Measurements from ENCODE around the gene DAPK1.

DAPK1 gene

GRCh38 chr9:87579781-87580541 is 82.3 kb downstream of the DAPK1 start:
- Histone ChIP-seq H2AFZ (ENCODE audit: low read depth, low read length) (no peak overlapping the region), H3K27ac (ENCODE audit: low read length) (no peak overlapping the region), H3K79me2 (ENCODE audit: low read length) (no peaks in the 10 kb centered on the region), H3K27me3 (ENCODE audit: low read depth, low read length) (no peaks in the 10 kb centered on the region), H3K9ac (ENCODE audit: low read length) (no peak overlapping the region), H3K36me3 (replicated peaks; ENCODE audit: low read depth, low read length) (no peaks in the 10 kb centered on the region), H3K4me3 (ENCODE audit: low read length) (no peak overlapping the region), H3K4me2 (ENCODE audit: low read length) (no peak overlapping the region), H3K4me1 (ENCODE audit: low read length) (no peaks in the 10 kb centered on the region), H4K20me1 (ENCODE audit: insufficient read depth, low read length) (no peaks in the 10 kb centered on the region), H3K9me3 (ENCODE audit: insufficient read depth, low read length) (no peaks in the 10 kb centered on the region)
- TF ChIP-seq CTCF (IDR thresholded peaks at IDR 0.05; ENCODE audit: low read depth, low read length), result no peak
- TF ChIP-seq EZH2phosphoT487 (IDR thresholded peaks at IDR 0.05; ENCODE audit: low read depth), result no peak

- no peaks in the 10 kb centered on the region for H3K4me1 ChIP-seq (ENCODE audit: low read length)
Observed at GRCh38 chr9:87580941-87581438, 83.3 kb downstream of the DAPK1 start.

GRCh38 chr9:87581513-87581912 is 83.8 kb downstream of the DAPK1 start:
- H3K4me2 ChIP-seq (ENCODE audit: low read length), result no peak overlapping the region
- no peaks in the 10 kb centered on the region for H3K9me3 ChIP-seq (ENCODE audit: insufficient read depth, low read length)
- H2AFZ ChIP-seq (ENCODE audit: low read depth, low read length), result no peak overlapping the region
- TF ChIP-seq CTCF (IDR thresholded peaks at IDR 0.05; ENCODE audit: low read depth, low read length), result no peak
- no peak for TF ChIP-seq EZH2phosphoT487 (IDR thresholded peaks at IDR 0.05; ENCODE audit: low read depth)
- no peaks in the 10 kb centered on the region for H3K79me2 ChIP-seq (ENCODE audit: low read length)
- no peak overlapping the region for H3K4me3 ChIP-seq (ENCODE audit: low read length)
- no peak overlapping the region for H3K9ac ChIP-seq (ENCODE audit: low read length)
- no peak overlapping the region for H3K27ac ChIP-seq (ENCODE audit: low read length)
- no peaks in the 10 kb centered on the region for H3K36me3 ChIP-seq (replicated peaks; ENCODE audit: low read depth, low read length)
- H3K27me3 ChIP-seq (ENCODE audit: low read depth, low read length), result no peaks in the 10 kb centered on the region
- no peaks in the 10 kb centered on the region for H4K20me1 ChIP-seq (ENCODE audit: insufficient read depth, low read length)
- H3K4me1 ChIP-seq (ENCODE audit: low read length), result no peaks in the 10 kb centered on the region

More at GRCh38 chr9:87580941-87581438, 83.3 kb downstream of the DAPK1 start:
- Histone ChIP-seq H3K36me3 (replicated peaks; ENCODE audit: low read depth, low read length) (no peaks in the 10 kb centered on the region), H4K20me1 (ENCODE audit: insufficient read depth, low read length) (no peaks in the 10 kb centered on the region), H3K27me3 (ENCODE audit: low read depth, low read length) (no peaks in the 10 kb centered on the region), H3K9ac (ENCODE audit: low read length) (no peak overlapping the region), H3K4me2 (ENCODE audit: low read length) (no peak overlapping the region), H3K27ac (ENCODE audit: low read length) (no peak overlapping the region), H3K4me3 (ENCODE audit: low read length) (no peak overlapping the region), H2AFZ (ENCODE audit: low read depth, low read length) (no peak overlapping the region), H3K9me3 (ENCODE audit: insufficient read depth, low read length) (no peaks in the 10 kb centered on the region), H3K79me2 (ENCODE audit: low read length) (no peaks in the 10 kb centered on the region)
- TF ChIP-seq CTCF (IDR thresholded peaks at IDR 0.05; ENCODE audit: low read depth, low read length) (no peak), EZH2phosphoT487 (IDR thresholded peaks at IDR 0.05; ENCODE audit: low read depth) (no peak)

GRCh38 chr9:87581949-87582637 is 84.4 kb downstream of the DAPK1 start:
- no peak for TF ChIP-seq EZH2phosphoT487 (IDR thresholded peaks at IDR 0.05; ENCODE audit: low read depth)
- TF ChIP-seq CTCF (IDR thresholded peaks at IDR 0.05; ENCODE audit: low read depth, low read length), result no peak
- no peak overlapping the region for H3K27ac ChIP-seq (ENCODE audit: low read length)
- no peak overlapping the region for H3K4me2 ChIP-seq (ENCODE audit: low read length)
- H4K20me1 ChIP-seq (ENCODE audit: insufficient read depth, low read length), result no peaks in the 10 kb centered on the region
- H3K9ac ChIP-seq (ENCODE audit: low read length), result no peak overlapping the region
- no peaks in the 10 kb centered on the region for H3K9me3 ChIP-seq (ENCODE audit: insufficient read depth, low read length)
- no peaks in the 10 kb centered on the region for H3K36me3 ChIP-seq (replicated peaks; ENCODE audit: low read depth, low read length)
- H3K4me1 ChIP-seq (ENCODE audit: low read length), result no peaks in the 10 kb centered on the region
- no peaks in the 10 kb centered on the region for H3K27me3 ChIP-seq (ENCODE audit: low read depth, low read length)
- no peak overlapping the region for H3K4me3 ChIP-seq (ENCODE audit: low read length)
- H2AFZ ChIP-seq (ENCODE audit: low read depth, low read length), result no peak overlapping the region
- H3K79me2 ChIP-seq (ENCODE audit: low read length), result no peaks in the 10 kb centered on the region
